ENCODE measurements around the gene CACNA2D3.

The CACNA2D3 gene

GRCh38 chr3:54882129-54882833, 759.9 kb downstream of the CACNA2D3 start:
- DNase-seq (ENCODE audit: low read depth): peak; percentile 98

- no peak for DNase-seq (ENCODE audit: low read depth)
These were observed 765.8 kb downstream of the CACNA2D3 start for GRCh38 chr3:54888162-54888561.

- DNase-seq (ENCODE audit: low read depth): no peak
These were observed 766.5 kb downstream of the CACNA2D3 start for GRCh38 chr3:54888873-54889272.

GRCh38 chr3:54889731-54890130, 767.4 kb downstream of the CACNA2D3 start:
- no peak for DNase-seq (ENCODE audit: low read depth)

GRCh38 chr3:54891540-54891897, 769.2 kb downstream of the CACNA2D3 start:
- peak; percentile 92 for DNase-seq (ENCODE audit: low read depth)

- no peak for DNase-seq (ENCODE audit: low read depth)
These were observed 769.8 kb downstream of the CACNA2D3 start for GRCh38 chr3:54892168-54892567.

- DNase-seq (ENCODE audit: low read depth): no peak
These were observed 773.3 kb downstream of the CACNA2D3 start for GRCh38 chr3:54895613-54896012.

- peak; percentile 82 for DNase-seq (ENCODE audit: low read depth)
These were observed 774.8 kb downstream of the CACNA2D3 start for GRCh38 chr3:54897028-54897711.

- no peak for DNase-seq (ENCODE audit: low read depth)
These were observed 776.9 kb downstream of the CACNA2D3 start for GRCh38 chr3:54899273-54899672.

- no peak for DNase-seq (ENCODE audit: low read depth)
These were observed 778.7 kb downstream of the CACNA2D3 start for GRCh38 chr3:54900838-54901591.

- no peak for DNase-seq (ENCODE audit: low read depth)
These were observed 779.7 kb downstream of the CACNA2D3 start for GRCh38 chr3:54901906-54902685.

GRCh38 chr3:54905261-54905888, 783.0 kb downstream of the CACNA2D3 start:
- DNase-seq (ENCODE audit: low read depth): no peak

- DNase-seq (ENCODE audit: low read depth): no peak
These were observed 783.6 kb downstream of the CACNA2D3 start for GRCh38 chr3:54905920-54906319.

GRCh38 chr3:54906763-54907162, 784.4 kb downstream of the CACNA2D3 start:
- no peak for DNase-seq (ENCODE audit: low read depth)

- DNase-seq (ENCODE audit: low read depth): no peak
These were observed 786.8 kb downstream of the CACNA2D3 start for GRCh38 chr3:54909191-54909590.

GRCh38 chr3:54914180-54914579, 791.8 kb downstream of the CACNA2D3 start:
- no peak for DNase-seq (ENCODE audit: low read depth)

- DNase-seq (ENCODE audit: low read depth): no peak
These were observed 792.8 kb downstream of the CACNA2D3 start for GRCh38 chr3:54915181-54915580.

GRCh38 chr3:54915976-54916375, 793.6 kb downstream of the CACNA2D3 start:
- no peak for DNase-seq (ENCODE audit: low read depth)

- DNase-seq (ENCODE audit: low read depth): no peak
These were observed 794.4 kb downstream of the CACNA2D3 start for GRCh38 chr3:54916732-54917131.

GRCh38 chr3:54917174-54917573, 794.8 kb downstream of the CACNA2D3 start:
- DNase-seq (ENCODE audit: low read depth): no peak

GRCh38 chr3:54917862-54918261, 795.5 kb downstream of the CACNA2D3 start:
- DNase-seq (ENCODE audit: low read depth): no peak

GRCh38 chr3:54918516-54918915, 796.2 kb downstream of the CACNA2D3 start:
- no peak for DNase-seq (ENCODE audit: low read depth)
